ENCODE measurements around the gene GRB10. TPM values are rescaled to one million over a fixed set of nuclear protein-coding genes. Genes with fewer than 3 reads are reported as not detected.
"Not testable (repeated sequence)": the region's sequence is repeated elsewhere in the genome, so short reads cannot be mapped to it uniquely, and the experiment has no call there.

The GRB10 gene
- total RNA-seq, 1 experiment from 2014 or later, result 92.9 TPM

GRCh38 chr7:50778189-50778588 is 4.5 kb downstream of the GRB10 start:
- Histone ChIP-seq H3K4me3 (ENCODE audit: insufficient read depth, low read depth, low read length) (no peak overlapping the region), H3K27me3 (ENCODE audit: control insufficient read depth, insufficient read depth, low read length) (no peaks in the 10 kb centered on the region), H3K36me3 (replicated peaks; ENCODE audit: control insufficient read depth, insufficient read depth, low read length) (no peaks in the 10 kb centered on the region)
- no peak for DNase-seq

- Histone ChIP-seq H3K36me3 (replicated peaks; ENCODE audit: control insufficient read depth, insufficient read depth, low read length) (no peaks in the 10 kb centered on the region), H3K4me3 (ENCODE audit: insufficient read depth, low read depth, low read length) (no peak overlapping the region), H3K27me3 (ENCODE audit: control insufficient read depth, insufficient read depth, low read length) (no peaks in the 10 kb centered on the region)
- no peak for DNase-seq
These were observed 6.9 kb downstream of the GRB10 start for GRCh38 chr7:50775836-50776235.

- no peak for DNase-seq
- H3K4me3 ChIP-seq (ENCODE audit: insufficient read depth, low read depth, low read length), result no peak overlapping the region
These were observed 7.5 kb downstream of the GRB10 start for GRCh38 chr7:50775231-50775630.

GRCh38 chr7:50774319-50774718 is 8.4 kb downstream of the GRB10 start:
- Histone ChIP-seq H3K27me3 (ENCODE audit: control insufficient read depth, insufficient read depth, low read length) (no peaks in the 10 kb centered on the region), H3K36me3 (replicated peaks; ENCODE audit: control insufficient read depth, insufficient read depth, low read length) (no peaks in the 10 kb centered on the region), H3K4me3 (ENCODE audit: insufficient read depth, low read depth, low read length) (no peak overlapping the region)
- no peak for DNase-seq

More at GRCh38 chr7:50775231-50775630, 7.5 kb downstream of the GRB10 start:
- no peaks in the 10 kb centered on the region for H3K27me3 ChIP-seq (ENCODE audit: control insufficient read depth, insufficient read depth, low read length)
- no peaks in the 10 kb centered on the region for H3K36me3 ChIP-seq (replicated peaks; ENCODE audit: control insufficient read depth, insufficient read depth, low read length)

- not testable (repeated sequence) for H3K36me3 ChIP-seq (replicated peaks; ENCODE audit: control insufficient read depth, insufficient read depth, low read length); H3K27me3 ChIP-seq (ENCODE audit: control insufficient read depth, insufficient read depth, low read length); DNase-seq; H3K4me3 ChIP-seq (ENCODE audit: insufficient read depth, low read depth, low read length)
These were observed 9.6 kb downstream of the GRB10 start for GRCh38 chr7:50773071-50773470.

- Histone ChIP-seq H3K27me3 (ENCODE audit: control insufficient read depth, insufficient read depth, low read length) (no peaks in the 10 kb centered on the region), H3K36me3 (replicated peaks; ENCODE audit: control insufficient read depth, insufficient read depth, low read length) (no peaks in the 10 kb centered on the region; the same call in none of the 2 replicates), H3K4me3 (ENCODE audit: insufficient read depth, low read depth, low read length) (no peak overlapping the region)
- DNase-seq, result no peak
These were observed 11.3 kb downstream of the GRB10 start for GRCh38 chr7:50771120-50772002.

GRCh38 chr7:50768485-50769474 is 13.9 kb downstream of the GRB10 start:
- no peaks in the 10 kb centered on the region; the same call in none of the 2 replicates for H3K36me3 ChIP-seq (replicated peaks; ENCODE audit: control insufficient read depth, insufficient read depth, low read length)
- no peaks in the 10 kb centered on the region for H3K27me3 ChIP-seq (ENCODE audit: control insufficient read depth, insufficient read depth, low read length)
- no peak for DNase-seq
- no peak overlapping the region for H3K4me3 ChIP-seq (ENCODE audit: insufficient read depth, low read depth, low read length)

- Histone ChIP-seq H3K27me3 (ENCODE audit: control insufficient read depth, insufficient read depth, low read length) (no peaks in the 10 kb centered on the region), H3K4me3 (ENCODE audit: insufficient read depth, low read depth, low read length) (no peak overlapping the region), H3K36me3 (replicated peaks; ENCODE audit: control insufficient read depth, insufficient read depth, low read length) (no peaks in the 10 kb centered on the region; the same call in none of the 2 replicates)
- no peak for DNase-seq
These were observed 15.9 kb downstream of the GRB10 start for GRCh38 chr7:50766849-50767207.

- H3K27me3 ChIP-seq (ENCODE audit: control insufficient read depth, insufficient read depth, low read length), result no peaks in the 10 kb centered on the region
- no peak overlapping the region for H3K4me3 ChIP-seq (ENCODE audit: insufficient read depth, low read depth, low read length)
- H3K36me3 ChIP-seq (replicated peaks; ENCODE audit: control insufficient read depth, insufficient read depth, low read length), result no peaks in the 10 kb centered on the region; the same call in none of the 2 replicates
- DNase-seq, result no peak
These were observed 16.4 kb downstream of the GRB10 start for GRCh38 chr7:50766106-50766848.

GRCh38 chr7:50762337-50762736 is 20.4 kb downstream of the GRB10 start:
- Histone ChIP-seq H3K4me3 (ENCODE audit: insufficient read depth, low read depth, low read length) (no peak overlapping the region), H3K36me3 (replicated peaks; ENCODE audit: control insufficient read depth, insufficient read depth, low read length) (no peaks in the 10 kb centered on the region), H3K27me3 (ENCODE audit: control insufficient read depth, insufficient read depth, low read length) (no peaks in the 10 kb centered on the region)
- DNase-seq, result no peak

GRCh38 chr7:50761713-50762112 is 21.0 kb downstream of the GRB10 start:
- DNase-seq, result no peak
- Histone ChIP-seq H3K36me3 (replicated peaks; ENCODE audit: control insufficient read depth, insufficient read depth, low read length) (no peaks in the 10 kb centered on the region), H3K4me3 (ENCODE audit: insufficient read depth, low read depth, low read length) (no peak overlapping the region), H3K27me3 (ENCODE audit: control insufficient read depth, insufficient read depth, low read length) (no peaks in the 10 kb centered on the region)

- no peaks in the 10 kb centered on the region for H3K27me3 ChIP-seq (ENCODE audit: control insufficient read depth, insufficient read depth, low read length)
- DNase-seq, result no peak
These were observed 24.8 kb downstream of the GRB10 start for GRCh38 chr7:50757703-50758390.

GRCh38 chr7:50756180-50756579 is 26.5 kb downstream of the GRB10 start:
- Histone ChIP-seq H3K4me3 (ENCODE audit: insufficient read depth, low read depth, low read length) (no peak overlapping the region), H3K27me3 (ENCODE audit: control insufficient read depth, insufficient read depth, low read length) (no peaks in the 10 kb centered on the region), H3K36me3 (replicated peaks; ENCODE audit: control insufficient read depth, insufficient read depth, low read length) (no peaks in the 10 kb centered on the region; the same call in 1 of the 2 replicates)
- no peak for DNase-seq

More at GRCh38 chr7:50757703-50758390, 24.8 kb downstream of the GRB10 start:
- no peak overlapping the region for H3K4me3 ChIP-seq (ENCODE audit: insufficient read depth, low read depth, low read length)
- no peaks in the 10 kb centered on the region; the same call in 1 of the 2 replicates for H3K36me3 ChIP-seq (replicated peaks; ENCODE audit: control insufficient read depth, insufficient read depth, low read length)
